Middle frontal gyrus (tissue), 1 donor: Measurements from ENCODE around the gene ANKRD62.

Experiments
- DNase-seq: peaks from one replicate; pipeline ENCODE4 v3.0.0-alpha.2; 2015; ENCODE audit warnings: low spot score; ENCODE audit errors: extremely low spot score

ANKRD62 gene

GRCh38 chr18:12093520-12094257 lies at the start of gene ANKRD62:
Gene ANKRD62, plus strand, starts transcription at chr18:12093843. Its CDS starts 175 bp downstream, at chr18:12094018.
- DNase-seq, result no peak

GRCh38 chr18:12044591-12044990 lies 49.1 kb upstream of the ANKRD62 start:
- DNase-seq, result no peak

- no peak for DNase-seq
Observed at GRCh38 chr18:12046046-12046750, 47.4 kb upstream of the ANKRD62 start.

GRCh38 chr18:12046751-12047335 lies 46.8 kb upstream of the ANKRD62 start:
- no peak for DNase-seq

- no peak for DNase-seq
Observed at GRCh38 chr18:12048010-12048826, 45.4 kb upstream of the ANKRD62 start.

- no peak for DNase-seq
Observed at GRCh38 chr18:12048827-12049175, 44.8 kb upstream of the ANKRD62 start.

GRCh38 chr18:12049978-12050811 lies 43.4 kb upstream of the ANKRD62 start:
- DNase-seq, result no peak

- DNase-seq, result no peak
Observed at GRCh38 chr18:12052866-12053265, 40.8 kb upstream of the ANKRD62 start.

GRCh38 chr18:12053289-12053688 lies 40.4 kb upstream of the ANKRD62 start:
- DNase-seq, result no peak

GRCh38 chr18:12056034-12056883 lies 37.4 kb upstream of the ANKRD62 start:
- DNase-seq, result no peak

GRCh38 chr18:12056884-12057402 lies 36.7 kb upstream of the ANKRD62 start:
- DNase-seq, result no peak

- no peak for DNase-seq
Observed at GRCh38 chr18:12057419-12058039, 36.1 kb upstream of the ANKRD62 start.

GRCh38 chr18:12059334-12060181 lies 34.1 kb upstream of the ANKRD62 start:
- DNase-seq, result no peak

- DNase-seq, result no peak
Observed at GRCh38 chr18:12060182-12060870, 33.3 kb upstream of the ANKRD62 start.

GRCh38 chr18:12061685-12062084 lies 32.0 kb upstream of the ANKRD62 start:
- DNase-seq, result no peak

- no peak for DNase-seq
Observed at GRCh38 chr18:12062974-12063373, 30.7 kb upstream of the ANKRD62 start.

GRCh38 chr18:12064086-12064763 lies 29.4 kb upstream of the ANKRD62 start:
- no peak for DNase-seq
